HG02798 (cell line): ENCODE results near the gene WDR27.
A peak's percentile ranks its signal among the peaks of the same experiment; 100 is the strongest.
"Not testable (repeated sequence)": the region's sequence is repeated elsewhere in the genome, so short reads cannot be mapped to it uniquely, and the experiment has no call there.

ENCODE experiments used
- ATAC-seq: cut with Tn5 transposase; IDR thresholded peaks from one replicate; pipeline ENCODE4 v1.9.1; 2021; ENCODE audit warnings: mild to moderate bottlenecking; ENCODE audit not compliant: unreplicated experiment, poor library complexity

WDR27 gene

DNA sequence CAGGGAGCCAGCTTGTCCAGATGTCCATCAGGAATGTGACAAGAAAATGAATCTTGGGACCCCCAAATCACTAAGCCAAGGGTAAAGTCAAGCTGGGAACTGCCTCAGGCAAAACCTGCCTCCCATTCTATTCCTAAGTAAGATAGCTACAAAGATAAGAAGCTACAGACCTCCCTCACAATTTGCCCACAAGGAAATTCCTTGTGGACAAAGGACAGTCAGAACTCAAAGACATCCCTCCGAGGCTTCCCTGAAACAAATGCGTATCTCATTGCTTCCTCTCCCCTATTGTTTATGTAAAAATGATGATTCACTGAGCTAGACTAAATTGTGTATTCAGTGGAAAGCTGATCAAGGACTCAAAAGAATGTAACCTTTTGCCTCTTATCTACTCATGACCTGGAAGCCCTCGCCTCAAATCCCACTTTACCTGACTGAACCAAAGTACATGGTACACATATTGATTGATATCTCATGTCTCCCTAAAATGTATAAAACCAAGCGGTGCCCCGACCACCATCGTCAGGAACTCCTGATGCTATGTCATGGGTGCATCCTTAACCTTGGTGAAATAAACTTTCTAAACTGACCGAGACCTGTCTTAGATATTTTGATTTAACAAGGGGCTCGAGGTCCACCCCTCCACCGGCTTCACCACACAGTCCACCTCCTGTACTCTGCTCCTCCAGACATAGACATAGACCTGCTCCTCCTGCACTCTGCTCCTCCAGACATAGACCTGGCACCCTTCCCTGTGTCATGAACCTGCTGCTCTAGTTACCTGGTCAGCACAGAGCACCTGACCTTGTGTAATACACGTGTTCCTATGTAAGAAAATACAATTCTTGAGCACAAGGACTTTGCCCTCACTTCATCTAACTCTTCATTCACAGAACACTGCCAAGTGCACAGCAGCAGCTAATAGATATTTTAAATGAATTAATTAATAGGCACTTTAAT, 81.4 kb downstream of the WDR27 start:
- no peak for ATAC-seq

DNA sequence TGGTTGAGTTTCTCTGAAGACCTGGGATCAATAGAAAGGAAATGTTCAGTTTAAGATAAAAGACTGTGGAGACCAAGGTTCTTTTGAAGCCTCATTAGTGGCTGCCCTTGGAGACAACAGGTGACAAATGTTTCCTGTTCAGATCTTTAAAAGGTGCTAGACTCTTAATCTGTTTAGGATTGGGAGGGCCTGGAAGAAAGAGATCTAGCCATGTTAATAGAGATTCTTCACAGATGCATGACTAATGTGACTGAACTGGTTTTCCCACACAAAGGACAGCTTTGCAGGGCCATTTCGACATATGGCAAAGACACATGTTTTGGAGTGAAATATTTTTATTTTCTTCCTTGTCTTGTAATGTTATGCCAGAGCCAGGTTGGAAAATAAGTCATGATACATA, 82.2 kb downstream of the WDR27 start:
- ATAC-seq, result no peak

DNA sequence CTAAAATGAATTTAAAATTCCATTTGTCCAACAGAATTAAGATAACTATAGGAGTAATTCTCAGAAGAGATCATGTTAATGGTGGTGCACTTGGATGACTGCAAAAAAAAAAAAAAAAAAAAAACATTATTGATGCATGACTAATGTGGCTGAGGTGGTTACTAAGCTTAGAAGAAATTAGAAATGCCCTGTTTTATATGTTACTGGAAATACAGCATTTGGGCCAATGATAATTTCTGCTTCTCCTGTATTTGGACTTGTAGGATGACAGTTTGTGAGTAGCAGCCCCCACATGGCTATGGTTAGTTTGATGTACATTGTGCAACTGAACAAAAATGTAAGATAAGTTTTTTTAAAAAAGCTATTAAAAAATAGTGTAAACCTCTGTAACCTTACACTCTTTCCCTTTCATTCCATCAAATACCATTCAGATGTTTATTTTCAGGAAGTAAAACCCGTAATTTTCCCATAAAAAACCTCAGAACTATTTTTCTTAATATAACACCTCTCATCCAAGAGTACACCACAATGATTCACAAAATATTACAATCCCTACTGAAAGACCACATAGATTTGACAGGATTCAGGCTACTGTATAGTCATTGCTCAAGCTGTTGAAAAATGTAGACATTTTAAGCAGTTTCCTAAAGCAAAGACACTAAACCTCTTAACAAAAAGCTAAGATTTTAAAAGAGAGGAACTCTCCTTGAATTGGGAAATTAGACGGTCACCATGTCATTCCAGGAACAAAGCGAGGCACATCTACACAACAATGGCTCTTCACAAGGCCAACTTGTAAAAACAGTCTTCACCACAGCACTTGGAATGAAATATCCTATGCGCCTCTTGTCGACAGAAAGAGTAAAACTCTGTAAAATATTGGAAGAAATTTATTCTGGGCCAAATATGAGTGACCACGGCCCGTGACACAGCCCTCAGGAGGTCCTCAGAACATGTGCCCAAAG, 83.0 kb downstream of the WDR27 start:
- ATAC-seq, result no peak

DNA sequence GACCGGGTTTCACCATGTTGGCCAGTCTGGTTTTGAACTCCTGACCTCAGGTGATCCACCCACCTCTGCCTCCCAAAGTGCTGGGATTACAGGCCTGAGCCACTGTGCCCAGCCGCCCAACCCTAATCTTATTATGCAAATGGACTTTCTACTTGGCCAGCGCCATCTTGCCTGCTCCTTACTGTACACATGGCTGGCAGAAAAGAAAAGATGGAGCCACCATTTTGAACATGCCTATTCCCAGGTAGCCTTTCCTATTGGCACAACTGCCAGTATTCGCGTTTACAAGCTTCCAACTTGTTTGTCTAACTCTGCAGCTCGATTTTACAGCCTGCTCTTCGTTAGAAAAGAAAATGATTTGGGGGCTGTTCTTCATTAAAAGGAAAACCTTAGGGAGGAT, 84.3 kb downstream of the WDR27 start:
- no peak for ATAC-seq

DNA sequence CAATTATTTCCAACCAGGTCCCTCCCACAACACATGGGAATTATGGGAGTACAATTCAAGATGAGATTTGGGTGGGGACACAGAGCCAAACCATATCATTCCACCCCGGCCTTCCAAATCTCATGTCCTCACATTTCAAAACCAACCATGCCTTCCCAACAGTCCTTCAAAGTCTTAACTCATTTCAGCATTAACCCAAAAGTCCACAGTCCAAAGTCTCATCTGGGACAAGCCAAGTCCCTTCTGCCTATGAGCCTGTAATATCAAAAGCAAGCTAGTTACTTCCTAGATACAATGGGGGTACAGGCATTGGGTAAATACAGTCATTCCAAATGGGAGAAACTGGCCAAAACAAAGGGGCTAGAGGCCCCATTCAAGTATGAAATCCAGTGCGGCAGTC, 93.2 kb downstream of the WDR27 start:
- not testable (repeated sequence) for ATAC-seq

DNA sequence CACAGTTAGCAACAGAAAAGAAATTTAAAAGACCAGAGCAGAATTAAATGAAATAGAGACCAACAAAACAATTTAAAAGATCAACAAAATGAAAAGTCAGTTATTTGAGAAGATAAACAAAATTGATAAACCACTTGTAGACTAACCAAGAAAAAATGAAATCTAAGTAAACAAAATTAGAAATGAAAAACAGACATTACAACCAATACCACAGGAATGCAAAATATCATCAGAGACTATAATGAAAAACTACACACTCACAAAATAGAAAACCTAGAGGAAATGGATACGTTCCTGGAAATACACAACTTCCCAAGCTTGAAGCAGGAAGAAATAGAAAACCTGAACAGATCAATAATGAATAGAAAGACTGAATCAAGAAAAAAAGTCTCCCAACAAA, 97.8 kb downstream of the WDR27 start:
- ATAC-seq, result no peak

DNA sequence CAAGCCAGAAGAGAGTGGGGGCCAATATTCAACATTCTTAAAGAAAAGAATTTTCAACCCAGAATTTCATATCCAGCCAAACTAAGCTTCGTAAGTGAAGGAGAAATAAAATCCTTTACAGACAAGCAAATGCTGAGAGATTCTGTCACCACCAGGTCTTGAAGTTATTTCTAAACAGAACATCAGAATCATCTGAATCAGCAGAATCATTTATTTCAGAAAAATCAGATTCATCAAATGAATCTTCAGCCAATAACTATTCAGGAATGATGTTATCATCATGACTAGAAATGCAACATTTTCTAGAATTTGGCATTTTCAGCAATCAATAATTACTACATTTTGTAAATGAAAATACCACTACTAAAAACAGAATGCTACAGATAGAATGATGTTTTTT, 100.7 kb downstream of the WDR27 start:
- not testable (repeated sequence) for ATAC-seq

DNA sequence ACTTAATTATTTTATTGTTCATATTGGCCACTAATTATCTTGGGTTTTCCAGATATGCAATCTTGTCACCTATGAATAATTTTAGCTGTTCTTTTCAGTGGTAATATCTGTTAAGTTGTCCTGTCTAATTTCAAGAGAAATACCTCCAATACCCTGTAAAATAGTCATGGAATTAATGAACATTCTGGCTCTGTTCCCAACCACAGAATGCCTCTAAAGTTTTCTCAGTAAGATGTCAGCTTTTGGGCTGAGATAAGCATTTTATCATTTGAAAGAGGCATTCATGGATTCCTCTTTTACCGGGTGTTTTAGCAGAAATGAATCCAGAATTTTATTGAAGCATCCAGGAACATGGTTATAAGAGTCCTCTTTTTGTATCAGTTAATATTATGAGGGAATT, 109.3 kb downstream of the WDR27 start:
- no peak for ATAC-seq

DNA sequence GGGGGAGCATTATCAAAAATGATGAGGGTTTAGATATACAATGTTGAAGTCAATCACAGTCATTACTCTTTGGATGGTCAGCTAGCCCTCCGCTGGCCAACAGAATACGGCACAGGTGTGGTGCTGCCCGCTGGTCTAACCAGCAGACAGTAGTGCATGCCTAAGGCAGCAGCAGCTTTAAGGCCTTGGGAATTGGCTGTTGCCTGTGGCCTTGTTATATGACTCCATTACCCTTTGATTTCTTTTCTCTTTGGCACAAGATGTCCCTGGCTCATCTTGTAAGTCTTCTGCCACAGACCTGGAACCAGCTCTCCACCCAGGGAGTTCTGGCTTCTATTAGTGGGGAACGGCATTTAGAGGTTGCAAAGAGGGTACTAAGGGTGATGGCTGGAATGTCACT, 110.2 kb downstream of the WDR27 start:
- no peak for ATAC-seq

DNA sequence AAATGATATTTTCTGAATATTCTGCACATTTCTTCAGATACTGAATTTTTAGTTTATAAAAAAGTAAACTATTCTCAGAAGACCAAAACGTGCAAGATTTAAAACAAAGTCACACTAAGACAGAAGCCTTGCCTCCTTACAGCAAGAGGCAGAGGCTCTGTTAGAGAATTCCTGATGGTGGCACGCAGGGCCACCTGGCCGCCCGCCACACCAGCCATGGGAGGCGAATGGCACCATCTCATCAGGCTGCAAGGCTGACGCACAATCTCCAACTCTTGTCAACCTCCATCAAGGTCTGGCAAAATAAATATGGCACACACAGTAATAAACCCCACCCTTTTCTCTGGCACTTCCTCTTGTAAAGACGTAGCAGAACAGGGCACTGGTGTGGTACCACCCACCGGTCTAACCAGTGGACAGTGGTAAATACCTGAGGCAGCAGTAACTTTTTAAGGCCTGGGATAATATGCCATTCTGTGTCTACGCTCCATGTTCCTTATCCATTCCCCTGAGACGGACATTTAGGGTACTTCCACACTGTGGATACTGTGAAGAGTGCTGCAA, 111.4 kb downstream of the WDR27 start:
- no peak for ATAC-seq

DNA sequence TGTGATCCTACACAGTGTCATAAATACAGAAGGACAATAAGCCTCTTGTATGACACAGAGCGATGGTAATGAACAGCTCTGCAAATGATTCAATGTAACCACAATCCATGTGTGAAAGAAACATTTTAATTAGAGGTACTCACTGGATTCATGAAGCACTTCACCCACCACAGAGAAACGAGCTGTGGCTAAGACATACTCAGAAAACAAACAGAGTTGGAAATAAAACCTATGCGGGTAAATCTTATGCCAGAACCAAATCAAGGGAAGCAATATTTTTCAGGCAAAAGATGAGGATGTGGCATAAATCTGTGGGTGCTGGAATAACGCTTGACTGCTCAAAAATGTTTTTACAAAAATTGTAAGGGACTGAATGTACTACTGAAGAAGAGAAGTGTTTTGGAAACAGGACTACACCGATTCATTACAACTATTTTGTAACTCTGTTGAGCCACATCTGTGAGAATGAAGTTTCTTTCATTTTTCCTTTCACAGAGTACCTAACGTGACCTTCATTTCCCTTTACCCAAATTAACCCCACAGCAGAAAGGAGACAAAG, 112.1 kb downstream of the WDR27 start:
- peak; percentile 63 for ATAC-seq

DNA sequence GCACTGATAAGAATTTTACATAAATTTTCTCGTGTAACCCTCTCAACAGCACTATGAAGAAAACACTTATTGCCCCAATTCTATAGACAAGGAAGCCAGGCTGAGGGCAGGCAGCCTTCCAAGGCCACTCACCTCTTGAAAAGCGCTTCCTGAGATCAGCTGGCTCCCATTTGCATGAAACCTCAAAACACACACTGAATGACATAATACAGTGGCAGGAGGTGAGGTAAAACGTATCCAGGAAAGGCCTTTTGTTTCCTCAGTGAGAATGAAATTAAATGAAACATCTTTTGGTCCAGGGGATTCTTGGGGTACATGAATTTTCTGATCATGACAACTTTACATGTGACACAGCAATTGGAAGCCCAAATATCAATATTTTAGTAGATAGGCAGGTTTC, 112.5 kb downstream of the WDR27 start:
- peak; percentile 72 for ATAC-seq

DNA sequence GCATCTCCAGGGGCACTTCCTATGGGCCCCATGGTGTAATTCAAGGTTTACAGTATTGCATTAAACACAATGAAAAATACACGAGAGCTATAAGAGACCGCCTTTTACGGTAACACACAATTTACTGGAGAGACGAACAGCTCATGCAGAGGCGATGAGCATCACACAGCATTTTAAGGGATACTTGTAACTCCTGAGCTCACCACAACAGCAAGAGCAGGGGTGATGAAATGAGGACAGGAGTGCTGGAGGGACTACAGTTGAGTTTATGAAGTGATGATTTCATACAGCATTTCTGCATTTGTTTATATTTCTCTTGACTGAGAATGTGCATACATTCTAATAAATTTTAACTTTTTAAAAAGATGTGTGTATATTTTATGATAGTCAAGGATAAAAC, 113.9 kb downstream of the WDR27 start:
- no peak for ATAC-seq

DNA sequence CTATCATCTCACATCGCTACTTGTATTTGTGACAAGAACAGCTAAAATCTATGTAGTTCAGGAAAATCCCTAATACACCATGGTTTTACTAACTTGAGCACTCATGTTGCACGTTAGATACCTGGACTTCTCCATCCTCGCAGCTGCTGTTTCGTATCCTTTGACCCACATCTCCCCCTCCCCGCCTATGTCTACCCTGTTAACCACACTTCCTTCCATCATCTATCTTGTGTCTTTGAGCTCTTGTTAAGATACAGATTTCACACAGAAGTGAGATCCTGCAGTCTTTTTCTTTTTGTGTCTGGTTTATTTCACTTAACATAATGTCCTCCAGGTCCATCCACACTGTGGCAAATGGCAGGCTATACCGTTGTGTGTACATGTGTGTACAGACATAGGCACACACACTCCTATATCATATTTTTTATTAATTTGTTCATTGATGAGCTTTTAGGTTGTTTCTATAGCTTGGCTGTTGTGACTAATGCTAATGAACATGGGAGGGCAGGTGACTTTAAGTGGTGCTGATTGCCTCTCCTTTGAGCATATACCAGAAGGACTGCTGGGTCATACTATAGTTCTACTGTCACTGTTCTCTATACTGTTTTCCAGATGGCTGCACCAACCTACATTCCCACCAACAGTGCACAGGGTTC, 117.8 kb downstream of the WDR27 start:
- no peak for ATAC-seq

DNA sequence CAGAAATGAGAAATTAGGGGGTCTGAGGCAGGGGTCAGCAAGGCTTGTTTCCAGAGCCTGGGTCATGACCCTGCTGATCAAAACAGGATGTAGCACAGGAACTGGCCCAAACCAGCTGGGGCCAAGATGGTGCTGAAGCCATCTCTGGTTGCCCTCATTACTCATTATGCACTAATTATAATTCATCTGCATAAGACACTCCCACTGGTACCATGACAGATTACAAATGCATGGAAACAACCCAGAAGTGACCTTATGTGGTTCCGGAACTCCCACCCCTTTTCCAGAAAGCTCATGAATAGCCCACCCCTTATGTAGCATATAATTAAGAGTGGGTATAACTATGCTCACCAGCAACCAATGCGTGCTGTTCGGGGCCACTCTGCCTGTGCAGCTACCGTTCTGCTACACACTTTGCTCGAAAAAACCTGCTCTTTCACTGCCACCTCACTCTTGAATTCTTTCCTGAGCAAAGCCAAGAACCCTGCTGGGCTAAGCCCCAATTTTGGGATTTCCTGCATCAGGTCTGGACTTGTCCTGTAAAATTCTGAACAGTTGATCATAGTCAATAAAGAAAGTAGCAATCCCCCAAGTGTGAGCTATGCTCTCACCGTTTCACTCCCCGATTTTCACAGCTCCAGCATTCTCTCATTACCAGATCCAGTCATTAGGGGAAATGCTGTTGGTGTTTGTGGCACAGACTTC, 122.3 kb downstream of the WDR27 start:
- ATAC-seq, result no peak

DNA sequence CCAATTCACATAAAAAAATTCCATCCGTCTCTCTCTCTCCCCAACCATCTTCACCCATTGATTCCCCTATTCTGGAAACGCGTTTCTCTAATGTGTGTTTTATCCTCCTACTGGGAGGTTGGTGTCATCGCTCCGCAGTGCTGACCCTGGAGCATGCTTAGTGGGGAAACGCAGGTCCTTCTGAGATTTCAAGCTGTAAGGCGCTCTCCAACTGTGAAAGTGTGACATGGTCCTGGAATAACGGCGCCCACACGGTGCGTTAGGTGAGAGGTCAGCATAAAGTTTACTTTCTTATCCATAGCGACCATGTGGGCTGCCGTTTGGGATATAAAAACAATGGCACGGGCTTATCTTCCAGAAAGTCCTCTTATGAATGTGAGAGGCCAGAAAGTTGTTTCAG, 123.9 kb downstream of the WDR27 start:
- ATAC-seq, result no peak

DNA sequence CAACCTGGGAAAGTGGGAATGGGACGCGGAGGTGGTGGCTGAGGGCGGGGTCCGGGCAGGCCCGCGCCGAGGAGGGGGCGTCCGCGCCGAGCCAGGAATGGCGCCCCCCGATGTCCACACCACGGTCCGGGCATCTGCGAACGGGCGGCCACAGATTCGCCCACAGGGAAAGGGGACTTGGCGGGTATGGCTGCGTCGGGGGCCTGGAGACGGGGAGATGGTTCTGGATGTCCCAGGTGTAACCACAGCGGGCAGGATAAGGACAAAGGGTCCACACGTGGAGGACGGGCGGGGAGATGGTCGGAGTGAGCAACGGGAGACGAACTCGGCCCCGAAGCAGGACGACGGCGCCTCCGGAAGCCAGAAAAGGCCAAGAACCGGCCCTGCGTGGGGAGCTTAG, 124.6 kb downstream of the WDR27 start:
- ATAC-seq, result no peak

DNA sequence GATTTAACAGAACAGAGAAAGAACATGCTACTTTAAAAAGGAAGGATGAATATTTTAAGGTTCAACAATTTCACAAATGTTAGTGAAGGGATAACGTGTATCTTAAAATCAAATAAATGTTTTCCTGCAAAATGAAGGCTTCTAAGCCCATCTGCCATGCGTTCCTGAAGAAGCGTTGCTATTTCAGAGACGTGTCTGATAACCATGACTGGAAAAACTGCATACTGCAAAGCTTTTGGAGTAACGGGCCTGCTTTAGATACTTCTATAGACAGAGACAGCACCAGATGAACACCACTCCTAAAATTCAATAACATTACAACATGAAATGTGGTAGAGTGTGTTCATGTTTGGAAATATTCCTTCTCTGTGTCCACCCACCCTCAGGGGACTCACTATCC, 126.0 kb downstream of the WDR27 start:
- ATAC-seq, result no peak

DNA sequence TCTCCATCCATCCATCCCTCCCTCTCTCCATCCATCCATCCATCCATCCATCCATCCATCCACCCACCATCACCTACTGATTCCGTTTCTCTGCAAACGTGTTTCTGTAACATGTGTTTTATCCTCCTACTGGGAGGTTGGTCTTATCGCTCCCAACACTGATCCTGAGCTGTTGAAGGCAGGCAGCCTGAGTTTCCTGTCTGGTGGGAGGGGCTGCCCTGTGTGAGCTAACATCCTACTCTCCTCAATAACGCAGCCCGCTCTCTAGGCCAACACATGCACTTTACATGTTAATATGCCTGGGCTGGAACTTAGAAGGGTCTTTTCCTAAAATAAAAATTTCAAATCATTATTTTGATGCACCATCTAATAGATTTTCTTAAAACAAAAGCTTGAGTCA, 126.5 kb downstream of the WDR27 start:
- ATAC-seq, result no peak
